Smooth muscle cell (in vitro differentiated cells): ENCODE results near the gene MED12L. TPM values are rescaled to one million over a fixed set of nuclear protein-coding genes. Genes with fewer than 3 reads are reported as not detected.

Experiments used
- DNase-seq: peaks from one replicate; lab custom pipeline; 2025; ENCODE audit not compliant: unreplicated experiment; lab: John Stamatoyannopoulos, UW
- H2AFZ ChIP-seq: fragments of 200-600 bp; sonication (generic); 2 replicates; pipeline ENCODE4 v1.6.0; 2016; ENCODE audit warnings: antibody characterized with exemption, low read depth, mild to moderate bottlenecking
- H3F3A ChIP-seq: fragments of 200-600 bp; sonication (generic); 2 replicates; pipeline ENCODE4 v1.6.0; 2017; ENCODE audit warnings: antibody characterized with exemption, low read depth
- H3K27ac ChIP-seq: fragments of 200-600 bp; sonication (generic); 2 replicates; pipeline ENCODE4 v1.5.1; 2016; ENCODE audit warnings: low read depth, mild to moderate bottlenecking
- H3K27me3 ChIP-seq: fragments of 200-600 bp; sonication (generic); 2 replicates; pipeline ENCODE4 v1.6.1; 2016; ENCODE audit warnings: low read depth, mild to moderate bottlenecking
- H3K36me3 ChIP-seq: fragments of 200-600 bp; sonication (generic); 2 replicates; pipeline ENCODE4 v1.5.1; 2016; ENCODE audit warnings: low read depth
- H3K4me1 ChIP-seq: fragments of 200-600 bp; sonication (generic); 2 replicates; pipeline ENCODE4 v1.5.1; 2016; ENCODE audit warnings: low read depth
- H3K4me2 ChIP-seq: fragments of 200-600 bp; sonication (generic); 2 replicates; pipeline ENCODE4 v1.6.0; 2016; ENCODE audit warnings: mild to moderate bottlenecking
- H3K4me3 ChIP-seq: fragments of 200-600 bp; sonication (generic); 2 replicates; pipeline ENCODE4 v1.5.1; 2016; ENCODE audit warnings: mild to moderate bottlenecking
- H3K79me2 ChIP-seq: fragments of 200-600 bp; sonication (generic); 2 replicates; pipeline ENCODE4 v1.6.0; 2016; ENCODE audit warnings: low read depth, mild to moderate bottlenecking
- H3K9ac ChIP-seq: fragments of 200-600 bp; sonication (generic); 2 replicates; pipeline ENCODE4 v1.6.0; 2016; ENCODE audit warnings: low read depth
- H3K9me3 ChIP-seq: fragments of 200-600 bp; sonication (generic); replicated peaks from 2 replicates; pipeline ENCODE4 v1.5.1; 2016; ENCODE audit warnings: low read depth
- H4K20me1 ChIP-seq: fragments of 200-600 bp; sonication (generic); 2 replicates; pipeline ENCODE4 v1.6.0; 2016; ENCODE audit warnings: low read depth
- WGBS: methylation state at CpG from one replicate; pipeline ENCODE4 v1.1.7; 2016; ENCODE audit warnings: low lambda C conversion rate; 5-methylcytosine and 5-hydroxymethylcytosine counted together
- polyA plus RNA-seq: library from polyadenylated mRNA; unstranded; fragments of >200 nt; fragmentation: Nextera tagmentation; extraction: Ambion mirVana; gene quantifications from 2 replicates; pipeline ENCODE4 v1.2.1, GENCODE V29; 2016
- total RNA-seq: library from RNA; depleted of rRNA; stranded (reverse); fragments of >200 nt; gene quantifications from 2 replicates; pipeline ENCODE4 v1.2.3, GENCODE V29; 2014
- TF ChIP-seq, protein P1 (sequence below): fragments of 200-600 bp; sonication (generic); IDR thresholded peaks from 2 replicates; pipeline ENCODE4 v1.5.1; 2017; ENCODE audit warnings: borderline replicate concordance, mild to moderate bottlenecking, antibody characterized with exemption; ENCODE audit not compliant: insufficient read depth, poor library complexity, severe bottlenecking

MED12L gene
- total and polyA plus RNA-seq, 2 experiments from 2014 or later = 0.26 to 1.5 TPM

DNA sequence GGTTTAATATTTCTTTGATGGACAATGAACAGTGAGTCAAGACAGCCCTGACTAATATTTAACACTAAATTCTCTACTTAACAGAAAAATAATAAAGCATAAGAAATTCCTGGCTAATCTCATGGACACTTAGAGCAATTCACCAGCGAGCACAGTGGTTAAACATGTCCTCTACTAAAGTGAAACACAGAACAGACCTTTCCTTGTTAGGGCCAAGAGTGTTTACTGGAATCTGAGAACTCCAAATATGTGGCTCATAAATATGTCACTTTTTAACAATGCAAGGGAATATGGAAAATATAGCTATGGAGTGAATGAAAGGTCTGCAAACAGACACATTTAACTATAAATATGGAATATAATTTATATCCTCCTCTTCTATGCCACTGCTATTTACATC lies 394.0 kb downstream of the MED12L start:
- no peak for DNase-seq
- no peak overlapping the region for H2AFZ ChIP-seq
- H3K9me3 ChIP-seq = peaks cover 5% of the 10 kb centered on the region
- no peak overlapping the region for H3K4me2 ChIP-seq
- no peak overlapping the region for H3K27ac ChIP-seq
- no peaks in the 10 kb centered on the region for H4K20me1 ChIP-seq
- no peaks in the 10 kb centered on the region for H3K79me2 ChIP-seq
- no peak overlapping the region for H3K9ac ChIP-seq
- WGBS = 0% methylated on average over 1 of the region's 1 CpG
- H3K36me3 ChIP-seq = no peaks in the 10 kb centered on the region
- H3F3A ChIP-seq = no peaks in the 10 kb centered on the region
- H3K27me3 ChIP-seq = no peaks in the 10 kb centered on the region
- TF ChIP-seq, protein P1, sequence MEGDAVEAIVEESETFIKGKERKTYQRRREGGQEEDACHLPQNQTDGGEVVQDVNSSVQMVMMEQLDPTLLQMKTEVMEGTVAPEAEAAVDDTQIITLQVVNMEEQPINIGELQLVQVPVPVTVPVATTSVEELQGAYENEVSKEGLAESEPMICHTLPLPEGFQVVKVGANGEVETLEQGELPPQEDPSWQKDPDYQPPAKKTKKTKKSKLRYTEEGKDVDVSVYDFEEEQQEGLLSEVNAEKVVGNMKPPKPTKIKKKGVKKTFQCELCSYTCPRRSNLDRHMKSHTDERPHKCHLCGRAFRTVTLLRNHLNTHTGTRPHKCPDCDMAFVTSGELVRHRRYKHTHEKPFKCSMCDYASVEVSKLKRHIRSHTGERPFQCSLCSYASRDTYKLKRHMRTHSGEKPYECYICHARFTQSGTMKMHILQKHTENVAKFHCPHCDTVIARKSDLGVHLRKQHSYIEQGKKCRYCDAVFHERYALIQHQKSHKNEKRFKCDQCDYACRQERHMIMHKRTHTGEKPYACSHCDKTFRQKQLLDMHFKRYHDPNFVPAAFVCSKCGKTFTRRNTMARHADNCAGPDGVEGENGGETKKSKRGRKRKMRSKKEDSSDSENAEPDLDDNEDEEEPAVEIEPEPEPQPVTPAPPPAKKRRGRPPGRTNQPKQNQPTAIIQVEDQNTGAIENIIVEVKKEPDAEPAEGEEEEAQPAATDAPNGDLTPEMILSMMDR = no peak
- no peaks in the 10 kb centered on the region for H3K4me1 ChIP-seq
- no peak overlapping the region for H3K4me3 ChIP-seq

DNA sequence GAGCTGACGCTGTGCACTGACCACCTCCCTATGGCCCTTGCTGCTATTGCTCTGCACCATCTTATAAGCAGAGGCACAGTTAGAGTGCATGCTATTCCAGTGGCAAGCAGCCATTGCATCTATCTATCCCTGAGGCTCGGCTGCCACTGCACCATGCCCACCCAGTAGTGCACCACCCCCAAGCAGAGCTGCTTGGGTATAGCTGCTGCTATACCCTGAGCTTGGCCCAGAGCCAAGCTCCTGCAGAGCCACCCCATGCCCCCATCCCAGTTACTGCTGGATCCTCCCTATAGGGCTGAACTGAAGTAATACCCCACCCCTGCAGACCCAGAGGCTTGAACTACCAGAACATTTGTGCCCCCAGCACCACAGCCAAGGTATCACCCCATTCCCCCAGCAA lies 395.0 kb downstream of the MED12L start:
- no peak overlapping the region for H2AFZ ChIP-seq
- H3K9ac ChIP-seq = no peak overlapping the region
- TF ChIP-seq, protein P1 = no peak
- no peak overlapping the region for H3K27ac ChIP-seq
- no peaks in the 10 kb centered on the region for H3K4me1 ChIP-seq
- H3K4me3 ChIP-seq = no peak overlapping the region
- H4K20me1 ChIP-seq = no peaks in the 10 kb centered on the region
- no peaks in the 10 kb centered on the region for H3F3A ChIP-seq
- H3K36me3 ChIP-seq = no peaks in the 10 kb centered on the region
- H3K27me3 ChIP-seq = no peaks in the 10 kb centered on the region
- H3K9me3 ChIP-seq = peaks cover 5% of the 10 kb centered on the region
- no peaks in the 10 kb centered on the region for H3K79me2 ChIP-seq
- DNase-seq = no peak
- no peak overlapping the region for H3K4me2 ChIP-seq
- 100% methylated on average over 2 of the region's 2 CpGs for WGBS

DNA sequence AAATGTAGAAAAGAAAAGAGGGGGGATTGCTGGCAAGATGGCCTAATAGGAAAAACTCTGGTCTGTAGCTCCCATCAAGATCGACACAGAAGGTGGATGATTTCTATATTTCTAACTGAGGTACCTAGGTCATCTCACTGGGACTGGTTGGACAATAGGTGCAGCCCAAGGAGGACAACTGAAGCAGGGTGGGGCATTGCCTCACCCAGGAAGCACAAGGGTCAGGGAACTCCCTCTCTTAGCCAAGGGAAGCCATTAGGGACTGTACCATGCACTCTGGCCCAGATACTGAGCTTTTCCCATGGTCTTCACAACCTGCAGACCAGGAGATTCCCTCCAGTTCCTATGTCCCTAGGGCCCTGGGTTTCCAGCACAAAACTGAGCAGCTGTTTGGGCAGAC lies 398.0 kb downstream of the MED12L start:
- Histone ChIP-seq H3K4me1 (no peaks in the 10 kb centered on the region), H3K9me3 (peaks cover 5% of the 10 kb centered on the region), H3F3A (no peaks in the 10 kb centered on the region), H2AFZ (no peak overlapping the region), H4K20me1 (no peaks in the 10 kb centered on the region), H3K4me3 (no peak overlapping the region), H3K9ac (no peak overlapping the region), H3K27ac (no peak overlapping the region), H3K79me2 (no peaks in the 10 kb centered on the region), H3K27me3 (no peaks in the 10 kb centered on the region), H3K36me3 (no peaks in the 10 kb centered on the region), H3K4me2 (no peak overlapping the region)
- WGBS = 93% methylated on average over 1 of the region's 1 CpG
- TF ChIP-seq, protein P1 = no peak
- DNase-seq = no peak

DNA sequence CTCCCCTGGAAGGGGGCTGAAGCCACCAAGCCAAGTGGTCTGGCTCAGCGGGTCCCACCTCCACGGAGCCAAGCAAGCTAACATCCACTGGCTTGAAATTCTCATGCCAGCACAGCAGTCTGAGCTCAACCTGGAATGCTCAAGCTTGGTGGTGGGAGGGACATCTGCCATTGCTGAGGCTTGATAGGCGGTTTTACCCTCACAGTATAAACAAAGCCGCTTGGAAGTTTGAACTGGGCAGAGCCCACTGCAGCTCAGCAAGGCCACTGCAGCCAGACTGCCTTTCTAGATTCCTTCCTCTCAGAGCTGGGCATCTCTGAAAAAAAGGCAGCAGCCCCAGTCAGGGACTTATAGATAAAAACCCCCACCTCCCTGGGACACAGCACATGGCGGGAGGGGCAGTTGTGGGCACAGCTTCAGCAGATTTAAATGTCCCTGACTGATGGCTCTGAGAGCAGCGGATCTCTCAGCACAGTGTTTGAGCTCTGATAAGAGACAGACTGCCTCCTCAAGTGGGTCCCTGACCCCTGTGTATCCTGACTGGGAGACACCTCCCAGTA lies 398.6 kb downstream of the MED12L start:
- Histone ChIP-seq H3K4me2 (no peak overlapping the region), H3K79me2 (no peaks in the 10 kb centered on the region), H3K9ac (no peak overlapping the region), H3K9me3 (peaks cover 5% of the 10 kb centered on the region), H3K36me3 (no peaks in the 10 kb centered on the region), H3K27ac (no peak overlapping the region), H3K27me3 (no peaks in the 10 kb centered on the region), H3K4me3 (no peak overlapping the region), H3K4me1 (no peaks in the 10 kb centered on the region), H3F3A (no peaks in the 10 kb centered on the region), H4K20me1 (no peaks in the 10 kb centered on the region), H2AFZ (no peak overlapping the region)
- DNase-seq = no peak
- TF ChIP-seq, protein P1 = no peak
- 84% methylated on average over 6 of the region's 6 CpGs for whole genome bisulfite sequencing
